GM12874 (cell line): ENCODE data around the gene ADAMTS14.

Experiments used
- TF ChIP-seq, protein P1 (sequence below): IDR thresholded peaks from 2 replicates; pipeline ENCODE4 v1.5.1; 2011; ENCODE audit warnings: low read depth, mild to moderate bottlenecking, control low read depth, low read length, moderate library complexity; ENCODE audit not compliant: insufficient read depth

ADAMTS14 gene

DNA sequence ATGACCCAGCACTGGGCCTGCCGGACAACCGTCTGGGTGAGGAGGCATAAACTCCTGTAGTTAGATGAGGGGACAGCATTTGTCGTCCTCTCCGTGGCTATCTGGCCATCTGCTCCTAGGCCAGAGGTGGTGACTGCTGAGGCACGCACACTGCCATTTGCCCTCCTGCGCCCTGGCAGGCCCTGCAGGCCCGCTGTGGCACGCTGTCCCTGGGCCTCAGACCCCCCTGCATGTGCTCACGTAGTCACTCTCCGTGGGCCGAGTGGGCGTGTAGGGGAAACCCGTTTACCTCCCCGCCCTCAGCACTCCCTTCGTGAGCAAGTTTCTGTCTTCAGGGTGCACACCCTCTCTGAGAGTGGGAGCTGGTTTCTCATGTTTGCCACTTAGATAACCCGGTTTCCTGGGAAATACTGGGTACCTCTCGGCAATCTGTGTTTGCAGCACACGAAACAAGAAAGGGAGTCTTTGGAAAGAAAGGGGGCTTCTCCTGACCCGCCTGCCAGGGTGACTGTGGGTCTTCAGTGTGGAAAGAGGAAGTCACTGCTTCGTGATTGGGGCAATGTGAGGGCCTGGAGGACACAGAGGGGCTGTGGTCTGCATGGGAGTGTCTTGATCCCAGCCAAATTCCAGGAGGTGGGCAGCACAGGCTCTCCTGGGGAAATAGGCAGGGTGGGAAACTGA, 10.8 kb downstream of the ADAMTS14 start:
- TF ChIP-seq, protein P1, sequence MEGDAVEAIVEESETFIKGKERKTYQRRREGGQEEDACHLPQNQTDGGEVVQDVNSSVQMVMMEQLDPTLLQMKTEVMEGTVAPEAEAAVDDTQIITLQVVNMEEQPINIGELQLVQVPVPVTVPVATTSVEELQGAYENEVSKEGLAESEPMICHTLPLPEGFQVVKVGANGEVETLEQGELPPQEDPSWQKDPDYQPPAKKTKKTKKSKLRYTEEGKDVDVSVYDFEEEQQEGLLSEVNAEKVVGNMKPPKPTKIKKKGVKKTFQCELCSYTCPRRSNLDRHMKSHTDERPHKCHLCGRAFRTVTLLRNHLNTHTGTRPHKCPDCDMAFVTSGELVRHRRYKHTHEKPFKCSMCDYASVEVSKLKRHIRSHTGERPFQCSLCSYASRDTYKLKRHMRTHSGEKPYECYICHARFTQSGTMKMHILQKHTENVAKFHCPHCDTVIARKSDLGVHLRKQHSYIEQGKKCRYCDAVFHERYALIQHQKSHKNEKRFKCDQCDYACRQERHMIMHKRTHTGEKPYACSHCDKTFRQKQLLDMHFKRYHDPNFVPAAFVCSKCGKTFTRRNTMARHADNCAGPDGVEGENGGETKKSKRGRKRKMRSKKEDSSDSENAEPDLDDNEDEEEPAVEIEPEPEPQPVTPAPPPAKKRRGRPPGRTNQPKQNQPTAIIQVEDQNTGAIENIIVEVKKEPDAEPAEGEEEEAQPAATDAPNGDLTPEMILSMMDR: no peak

GRCh38 chr10:70683601-70683934, 11.3 kb downstream of the ADAMTS14 start:
- TF ChIP-seq, protein P1: no peak

- TF ChIP-seq, protein P1: no peak
These were observed 11.6 kb downstream of the ADAMTS14 start for GRCh38 chr10:70683940-70684339.

DNA sequence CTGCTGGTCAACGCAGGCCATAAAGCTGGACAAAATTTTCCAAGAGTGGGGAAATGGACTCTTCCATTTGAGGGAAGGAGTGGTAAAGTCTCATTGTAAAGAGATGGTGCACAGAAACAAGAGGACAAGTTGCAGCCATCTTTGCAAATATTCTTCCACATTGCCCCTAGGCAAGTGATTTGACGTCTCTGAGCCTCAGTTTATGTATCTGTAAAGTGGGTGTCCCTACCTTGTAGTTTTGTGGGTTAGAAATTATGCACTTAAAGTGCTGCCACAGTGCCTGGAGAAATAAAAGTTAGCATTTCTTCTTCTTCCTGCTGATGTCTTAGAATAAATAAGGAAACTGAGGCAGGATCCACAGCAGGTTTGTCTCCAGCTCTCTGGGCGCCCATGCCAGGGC, 12.1 kb downstream of the ADAMTS14 start:
- TF ChIP-seq, protein P1: no peak

GRCh38 chr10:70684839-70685454, 12.6 kb downstream of the ADAMTS14 start:
- TF ChIP-seq, protein P1: no peak

- TF ChIP-seq, protein P1: no peak
These were observed 13.2 kb downstream of the ADAMTS14 start for GRCh38 chr10:70685455-70685911.

GRCh38 chr10:70688828-70689227, 16.5 kb downstream of the ADAMTS14 start:
- TF ChIP-seq, protein P1: no peak
